ENCODE results near the gene OR10P1.

DNA sequence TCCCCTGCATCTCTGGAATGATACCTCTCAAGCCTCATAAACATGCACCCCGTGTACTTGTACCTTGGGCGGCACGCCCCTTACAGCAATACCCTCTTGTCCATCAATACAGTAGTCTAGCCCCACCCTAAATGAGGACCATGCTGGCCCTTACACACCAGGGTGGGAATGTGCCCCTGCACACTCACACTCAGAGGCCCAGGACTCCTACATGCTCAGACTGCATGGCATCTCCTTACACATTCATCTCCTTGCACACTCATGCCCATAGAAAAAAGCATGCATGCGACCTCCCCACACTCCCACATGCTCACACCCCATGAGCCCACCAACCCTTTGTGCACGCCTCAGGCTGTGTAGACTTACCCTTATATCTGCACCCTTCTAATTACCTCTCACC is 49.0 kb downstream of the OR10P1 start:
- TF ChIP-seq, protein P1, sequence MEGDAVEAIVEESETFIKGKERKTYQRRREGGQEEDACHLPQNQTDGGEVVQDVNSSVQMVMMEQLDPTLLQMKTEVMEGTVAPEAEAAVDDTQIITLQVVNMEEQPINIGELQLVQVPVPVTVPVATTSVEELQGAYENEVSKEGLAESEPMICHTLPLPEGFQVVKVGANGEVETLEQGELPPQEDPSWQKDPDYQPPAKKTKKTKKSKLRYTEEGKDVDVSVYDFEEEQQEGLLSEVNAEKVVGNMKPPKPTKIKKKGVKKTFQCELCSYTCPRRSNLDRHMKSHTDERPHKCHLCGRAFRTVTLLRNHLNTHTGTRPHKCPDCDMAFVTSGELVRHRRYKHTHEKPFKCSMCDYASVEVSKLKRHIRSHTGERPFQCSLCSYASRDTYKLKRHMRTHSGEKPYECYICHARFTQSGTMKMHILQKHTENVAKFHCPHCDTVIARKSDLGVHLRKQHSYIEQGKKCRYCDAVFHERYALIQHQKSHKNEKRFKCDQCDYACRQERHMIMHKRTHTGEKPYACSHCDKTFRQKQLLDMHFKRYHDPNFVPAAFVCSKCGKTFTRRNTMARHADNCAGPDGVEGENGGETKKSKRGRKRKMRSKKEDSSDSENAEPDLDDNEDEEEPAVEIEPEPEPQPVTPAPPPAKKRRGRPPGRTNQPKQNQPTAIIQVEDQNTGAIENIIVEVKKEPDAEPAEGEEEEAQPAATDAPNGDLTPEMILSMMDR (IDR thresholded peaks at IDR 0.05): no peak
- no peak for TF ChIP-seq POLR2A (IDR thresholded peaks at IDR 0.05)
- no peak for TF ChIP-seq EP300 (IDR thresholded peaks at IDR 0.05)
